Tibial artery (tissue), 4 donors: Measurements from ENCODE around the gene LCK.

ENCODE experiments used
- DNase-seq, 2 donors: peaks; one replicate each; pipeline ENCODE4 v3.0.0-alpha.2; 2019
- H3K27ac ChIP-seq, 2 donors: fragments of 200-600 bp; sonication (generic) in 1 of 2; 1 replicate in 1 of 2; 2 replicates in 1 of 2; pipeline ENCODE4 v1.5.1; 2018 to 2019; ENCODE audit warnings: mild to moderate bottlenecking in 1 of 2
- H3K27me3 ChIP-seq, 2 donors: fragments of 200-600 bp; sonication (generic) in 1 of 2; one replicate each; pipeline versions ENCODE4 v1.5.1 to v1.6.0; 2016 to 2019
- H3K36me3 ChIP-seq, 3 donors: fragments of 200-600 bp; sonication (generic) in 2 of 3; one replicate each; pipeline ENCODE4 v1.5.1; 2016 to 2019; ENCODE audit warnings: mild to moderate bottlenecking in 2 of 3
- H3K4me1 ChIP-seq, 4 donors: fragments of 200-600 bp; sonication (generic) in 2 of 4; 1 replicate in 3 of 4; 2 replicates in 1 of 4; pipeline ENCODE4 v1.5.1; 2016 to 2019
- H3K4me3 ChIP-seq, 2 donors: fragments of 200-600 bp; sonication (generic) in 1 of 2; 1 replicate in 1 of 2; 2 replicates in 1 of 2; pipeline ENCODE4 v1.5.1; 2018 to 2019; ENCODE audit warnings: mild to moderate bottlenecking in 2 of 2
- H3K9me3 ChIP-seq, 3 donors: fragments of 200-600 bp; sonication (generic) in 1 of 3; one replicate each; pipeline ENCODE4 v1.5.1; 2016 to 2019
- CTCF ChIP-seq, 2 experiments: fragments of 200-600 bp in 1 of 2; fragments of 450-650 bp in 1 of 2; IDR thresholded peaks; one replicate each; pipeline ENCODE4 v1.5.1; 2017 to 2019; ENCODE audit warnings: antibody characterized with exemption in 2 of 2, mild to moderate bottlenecking in 1 of 2, moderate library complexity in 1 of 2
- intact Hi-C: fragments of 100-400 bp; cut with DNase I; formaldehyde crosslinking; loops from one replicate; pipeline ENCODE4 v1.15.0; 2023; ENCODE audit warnings: low total_unique reads

Gene LCK

GRCh38 chr1:32263744-32264143 is 12.7 kb downstream of the LCK start:
- Histone ChIP-seq H3K4me1 (peaks cover 0 to 8% (median 3%) of the 10 kb centered on the region in 4 donors), H3K27ac (no peak overlapping the region), H3K4me3 (no peak overlapping the region), H3K27me3 (no peaks in the 10 kb centered on the region), H3K9me3 (no peaks in the 10 kb centered on the region), H3K36me3 (no peaks in the 10 kb centered on the region)
- intact Hi-C loops = no loop called here
- no peak for TF ChIP-seq CTCF (IDR thresholded peaks at IDR 0.05)
- no peak for DNase-seq

- TF ChIP-seq CTCF (IDR thresholded peaks at IDR 0.05) = no peak
- H3K27me3 ChIP-seq = no peaks in the 10 kb centered on the region
- no peak overlapping the region for H3K27ac ChIP-seq
- intact Hi-C loops = no loop called here
- no peaks in the 10 kb centered on the region for H3K9me3 ChIP-seq
- no peak overlapping the region for H3K4me3 ChIP-seq
- H3K36me3 ChIP-seq = no peaks in the 10 kb centered on the region
- DNase-seq = no peak
- peaks cover 0 to 8% (median 3%) of the 10 kb centered on the region in 4 donors for H3K4me1 ChIP-seq
Observed at GRCh38 chr1:32265846-32266245, 14.8 kb downstream of the LCK start.

- Histone ChIP-seq H3K27me3 (peaks cover 0 to 4% of the 10 kb centered on the region in 2 donors), H3K36me3 (no peaks in the 10 kb centered on the region), H3K4me3 (no peak overlapping the region), H3K9me3 (no peaks in the 10 kb centered on the region), H3K27ac (no peak overlapping the region), H3K4me1 (peaks cover 0 to 8% (median 3%) of the 10 kb centered on the region in 4 donors)
- TF ChIP-seq CTCF (IDR thresholded peaks at IDR 0.05) = no peak
- intact Hi-C loops = no loop called here
- DNase-seq = no peak
Observed at GRCh38 chr1:32266921-32267591, 16.0 kb downstream of the LCK start.

GRCh38 chr1:32269744-32270143 is 18.7 kb downstream of the LCK start:
- H3K36me3 ChIP-seq = no peaks in the 10 kb centered on the region
- intact Hi-C loops = no loop called here
- no peak overlapping the region for H3K4me3 ChIP-seq
- TF ChIP-seq CTCF (IDR thresholded peaks at IDR 0.05) = no peak
- no peaks in the 10 kb centered on the region for H3K9me3 ChIP-seq
- peaks cover 0 to 21% of the 10 kb centered on the region in 2 donors for H3K27me3 ChIP-seq
- peaks cover 0 to 8% (median 3%) of the 10 kb centered on the region in 4 donors for H3K4me1 ChIP-seq
- no peak for DNase-seq
- no peak overlapping the region for H3K27ac ChIP-seq

- intact Hi-C loops = no loop called here
- Histone ChIP-seq H3K4me3 (no peak overlapping the region), H3K4me1 (no peaks in the 10 kb centered on the region), H3K9me3 (no peaks in the 10 kb centered on the region), H3K36me3 (no peaks in the 10 kb centered on the region), H3K27ac (no peak overlapping the region), H3K27me3 (peaks cover 0 to 39% of the 10 kb centered on the region in 2 donors)
- DNase-seq = no peak
- TF ChIP-seq CTCF (IDR thresholded peaks at IDR 0.05) = no peak
Observed at GRCh38 chr1:32272557-32273390, 21.7 kb downstream of the LCK start.
